ENCODE results near the gene PLCL1.

PLCL1 gene

DNA sequence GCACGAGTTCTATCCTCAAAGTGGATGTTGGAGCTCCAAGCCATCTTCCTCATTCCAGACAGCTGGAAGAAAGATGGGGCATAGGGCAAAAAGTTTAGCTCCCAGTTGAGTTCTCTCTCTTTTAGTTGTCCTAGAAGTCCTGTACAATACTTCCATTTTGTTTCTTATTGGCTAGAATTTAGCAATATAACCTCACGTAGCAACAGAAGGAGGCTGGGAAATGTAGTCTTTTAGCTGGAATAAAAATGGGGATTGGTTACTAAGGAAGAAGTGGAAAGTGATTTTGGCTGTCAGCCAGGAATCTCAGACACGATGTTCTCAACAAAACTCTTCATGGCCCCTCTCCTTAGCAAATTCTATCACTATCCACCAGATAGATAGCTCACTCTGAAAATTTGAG is 79.9 kb downstream of the PLCL1 start:
- DNase-seq (ENCODE audit: low read depth in 2 of 3, low spot score in 1 of 3): no peak

DNA sequence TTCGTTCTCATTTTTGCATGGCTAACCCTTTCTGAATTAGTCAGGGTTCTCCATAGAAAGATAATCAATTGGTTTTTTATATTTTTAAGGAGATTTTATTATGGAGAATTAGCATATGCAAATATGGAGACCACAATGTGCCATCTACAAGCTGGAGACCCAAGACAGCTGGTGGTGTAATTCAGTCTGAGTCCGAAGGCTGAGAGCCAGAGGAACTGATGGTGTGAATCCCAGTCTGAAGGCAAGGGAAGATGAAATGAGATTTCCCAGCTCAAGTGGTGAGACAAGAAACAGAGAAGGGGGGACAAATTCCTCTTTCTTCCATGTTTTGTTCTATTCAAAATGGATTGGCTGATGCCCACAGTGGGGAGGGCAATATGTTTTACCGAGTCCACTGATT is 80.7 kb downstream of the PLCL1 start:
- no peak for DNase-seq (ENCODE audit: low read depth in 2 of 3, low spot score in 1 of 3)

DNA sequence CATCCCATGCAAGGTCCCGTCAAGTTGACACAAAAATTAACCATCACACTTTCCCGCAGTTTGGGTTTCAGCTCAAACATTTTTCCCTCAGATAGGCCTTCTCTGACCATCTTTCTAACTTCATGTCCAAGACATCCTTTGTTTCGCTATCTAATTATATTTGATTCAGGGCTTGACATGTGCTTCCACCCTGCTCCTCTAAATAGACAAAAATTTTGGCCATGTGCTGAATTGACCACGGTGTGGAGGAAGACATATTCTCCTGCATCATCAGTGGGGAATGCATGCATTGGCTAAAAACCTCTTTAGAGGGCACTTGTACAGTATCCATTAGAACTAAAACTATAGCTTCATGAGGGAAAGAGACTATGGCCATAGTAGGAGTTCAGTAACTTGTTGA is 81.2 kb downstream of the PLCL1 start:
- no peak for DNase-seq (ENCODE audit: low read depth in 2 of 3, low spot score in 1 of 3)

DNA sequence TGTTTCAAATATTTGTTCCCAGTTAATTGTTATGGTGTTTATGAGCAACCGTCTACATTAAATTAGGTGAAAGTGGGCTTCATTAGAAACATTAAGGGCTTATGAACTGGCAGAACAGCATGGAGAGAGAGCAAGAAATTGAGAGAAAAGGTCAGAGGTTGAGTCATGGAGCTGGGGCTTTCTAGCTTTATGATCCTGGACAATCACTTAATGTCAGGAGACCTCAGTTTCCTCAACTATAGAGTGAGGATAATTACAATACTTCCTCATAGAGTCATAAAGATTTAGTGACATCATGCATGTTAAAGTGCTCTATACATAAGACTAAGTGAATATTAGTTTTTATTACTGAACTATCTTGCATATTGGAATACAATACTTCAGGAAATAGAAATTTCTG is 83.9 kb downstream of the PLCL1 start:
- DNase-seq (ENCODE audit: low read depth in 2 of 3, low spot score in 1 of 3): no peak

DNA sequence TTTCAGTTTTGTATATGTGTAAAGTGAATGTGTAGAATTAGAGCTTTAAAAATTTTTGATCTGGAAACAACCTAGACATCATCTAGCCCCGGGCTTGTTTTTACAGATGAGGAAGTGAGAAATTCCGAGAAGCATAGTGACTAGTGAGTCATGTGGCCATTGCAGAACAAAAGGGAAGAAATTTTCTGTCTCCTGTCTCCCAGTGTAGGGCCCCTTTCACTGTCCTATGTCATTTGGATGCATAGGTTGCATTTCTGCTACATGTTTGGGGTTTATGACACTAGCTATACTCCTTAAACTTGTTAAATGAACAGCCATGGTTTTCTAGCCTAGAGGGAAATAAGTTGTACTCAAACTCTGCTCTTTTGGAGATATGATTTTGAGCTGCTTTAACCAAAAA is 84.6 kb downstream of the PLCL1 start:
- DNase-seq (ENCODE audit: low read depth in 2 of 3, low spot score in 1 of 3): peak in 1 of 3 donors; percentile 11

DNA sequence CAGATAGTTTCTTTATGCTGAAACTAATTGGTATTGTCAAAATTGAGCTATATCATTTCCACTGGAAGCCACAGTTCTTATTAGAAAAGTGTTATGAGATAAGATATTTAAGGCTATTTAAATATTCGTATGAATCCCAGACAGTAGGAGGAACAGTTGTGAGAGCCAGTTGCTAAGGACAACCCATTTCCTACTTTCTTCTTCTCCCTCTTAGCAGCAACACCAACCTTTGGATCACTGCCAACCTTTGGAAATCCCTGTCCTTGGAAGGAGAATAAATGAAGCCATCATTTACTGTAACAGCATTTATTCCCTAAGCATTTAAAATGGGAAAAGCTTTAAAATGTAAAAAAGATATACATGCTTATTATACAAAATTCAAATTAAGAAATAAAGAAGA is 85.8 kb downstream of the PLCL1 start:
- DNase-seq (ENCODE audit: low read depth in 2 of 3, low spot score in 1 of 3): no peak

DNA sequence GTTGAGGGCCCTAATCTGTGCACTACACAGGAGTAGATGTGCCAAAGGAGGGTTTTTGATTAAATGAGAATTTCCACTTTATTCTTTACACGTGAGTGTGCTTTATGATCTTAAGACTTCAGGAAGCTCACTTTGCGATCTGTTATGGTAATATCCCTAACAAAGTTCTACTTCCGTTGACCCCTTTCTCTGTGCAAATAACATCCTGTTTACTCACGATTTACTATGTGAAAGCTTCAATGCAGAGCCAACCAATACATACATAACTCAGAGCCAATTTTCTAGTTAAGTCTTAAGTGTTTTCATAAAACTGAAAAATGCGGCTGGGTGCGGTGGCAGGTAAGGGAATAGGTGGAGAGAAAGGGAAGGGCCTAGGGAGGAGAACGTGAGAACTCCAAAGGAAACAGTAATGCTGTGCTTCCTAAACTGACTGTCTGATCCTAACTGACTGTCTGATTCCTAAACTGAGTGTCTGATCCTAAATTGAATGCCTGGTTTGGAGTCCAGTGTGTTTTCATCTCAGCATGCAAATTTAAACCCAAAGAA is 87.6 kb downstream of the PLCL1 start:
- no peak for DNase-seq (ENCODE audit: low read depth in 2 of 3, low spot score in 1 of 3)

DNA sequence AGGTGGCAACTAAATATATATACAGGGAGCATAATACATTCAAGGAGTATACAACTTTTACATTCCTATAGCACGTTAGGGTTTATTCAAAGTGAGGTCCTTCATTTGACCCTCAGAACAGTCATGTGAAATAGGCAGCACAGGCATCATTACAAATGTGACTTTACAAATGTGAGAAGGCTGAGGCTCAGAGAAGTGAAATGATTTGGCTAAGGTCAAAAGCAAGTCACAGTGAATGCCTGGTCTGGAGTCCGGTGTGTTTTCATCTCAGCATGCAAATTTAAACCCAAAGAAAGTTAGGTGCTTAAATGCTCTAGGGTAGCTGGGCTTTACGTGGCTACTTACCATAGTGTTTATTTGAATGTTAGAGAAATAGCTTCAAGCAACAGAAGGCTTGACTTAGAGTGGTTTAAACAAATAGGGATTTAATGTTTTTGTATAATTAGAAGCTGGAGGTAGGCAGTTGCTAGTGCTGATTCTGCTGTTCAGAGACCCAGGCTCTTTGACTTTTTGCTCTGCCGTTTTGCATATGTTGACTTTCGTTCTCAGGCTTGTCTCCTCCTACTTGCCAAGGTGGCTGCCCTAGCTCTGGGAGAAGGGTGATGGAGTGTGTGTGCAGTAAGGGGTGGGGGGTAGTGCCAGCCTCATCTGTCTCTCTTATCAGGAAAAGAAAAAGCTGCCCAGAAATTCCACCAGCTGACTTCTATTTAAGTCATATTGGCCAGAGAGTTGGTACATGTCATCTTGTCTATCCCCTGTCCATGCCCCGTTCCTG is 89.2 kb downstream of the PLCL1 start:
- no peak for DNase-seq (ENCODE audit: low read depth in 2 of 3, low spot score in 1 of 3)

DNA sequence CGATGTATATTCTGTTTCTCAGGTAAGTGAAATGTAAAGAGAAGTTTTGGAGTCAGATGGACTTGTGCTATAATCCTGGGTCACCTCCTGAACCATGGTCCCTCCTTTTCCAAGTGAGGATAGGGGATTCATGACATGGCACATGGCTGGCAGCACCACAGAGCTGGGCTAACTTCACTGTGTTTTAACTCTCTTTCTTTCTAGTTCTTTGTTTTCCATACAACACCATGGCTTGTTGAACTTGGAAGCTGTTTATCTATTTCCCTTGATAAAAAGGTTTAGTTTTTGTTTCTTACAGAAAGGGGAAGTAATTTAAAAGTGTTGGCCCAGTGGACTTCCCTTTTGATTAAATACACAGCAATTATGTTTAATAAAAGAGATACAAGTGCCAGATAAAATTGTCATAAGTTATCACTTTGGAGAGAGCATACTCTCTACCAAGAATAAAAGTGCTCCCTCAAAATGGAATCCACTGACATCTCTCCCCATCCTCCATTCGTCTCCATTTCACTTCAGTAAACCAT is 90.4 kb downstream of the PLCL1 start:
- DNase-seq (ENCODE audit: low read depth in 2 of 3, low spot score in 1 of 3): no peak

DNA sequence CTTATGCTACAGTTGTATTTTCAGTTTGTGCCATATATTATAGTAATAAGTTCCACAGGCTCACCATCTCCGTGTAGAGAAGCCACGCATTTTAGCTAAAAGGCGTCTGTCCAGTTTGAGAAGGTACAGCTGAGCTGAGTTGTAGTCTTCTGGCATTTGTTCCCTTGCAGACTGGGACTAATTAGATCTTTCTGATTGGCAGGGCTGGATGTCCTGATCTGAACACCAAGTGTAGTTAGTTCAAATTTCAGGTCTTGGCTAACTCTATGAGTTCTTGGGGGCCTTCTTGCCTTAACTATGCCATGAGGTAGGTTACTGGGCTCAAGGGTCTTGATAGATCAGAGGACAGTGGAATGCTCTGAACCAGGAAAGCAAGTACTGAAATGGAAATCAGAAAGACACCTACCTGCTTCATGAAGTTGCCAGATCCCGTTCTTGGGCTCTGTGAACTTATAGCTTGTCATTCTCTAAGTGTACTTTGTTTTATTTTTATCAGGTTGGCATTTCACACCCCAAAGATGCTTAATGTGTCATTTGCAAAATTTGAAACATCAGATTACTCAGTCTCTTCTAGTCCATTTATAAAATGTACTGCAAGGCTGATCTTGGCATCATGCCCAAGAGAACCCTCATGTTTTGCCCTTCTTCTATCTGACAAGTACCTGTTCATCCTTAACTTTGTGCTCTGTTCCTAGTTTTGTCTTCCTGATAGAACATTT is 93.7 kb downstream of the PLCL1 start:
- DNase-seq (ENCODE audit: low read depth in 2 of 3, low spot score in 1 of 3): no peak

DNA sequence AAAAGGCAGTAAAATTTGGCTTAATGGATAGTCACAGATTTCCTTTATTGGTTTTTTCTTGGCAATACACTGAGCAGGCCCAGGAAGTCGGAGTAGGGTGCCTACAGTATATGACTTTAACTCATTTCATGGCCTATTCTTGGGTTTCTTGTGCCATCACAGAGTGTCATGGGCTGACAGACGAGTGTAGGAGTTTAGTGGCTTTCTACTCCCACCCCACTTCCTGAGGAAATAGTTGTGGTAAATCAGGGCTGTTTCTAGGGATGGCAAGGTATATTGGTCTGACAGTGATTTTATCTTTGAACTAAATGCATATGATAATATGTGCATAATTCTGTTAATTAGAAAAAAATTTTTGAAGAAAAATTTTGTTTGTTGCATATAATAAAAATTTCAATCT is 100.1 kb downstream of the PLCL1 start:
- DNase-seq (ENCODE audit: low read depth in 2 of 3, low spot score in 1 of 3): no peak

DNA sequence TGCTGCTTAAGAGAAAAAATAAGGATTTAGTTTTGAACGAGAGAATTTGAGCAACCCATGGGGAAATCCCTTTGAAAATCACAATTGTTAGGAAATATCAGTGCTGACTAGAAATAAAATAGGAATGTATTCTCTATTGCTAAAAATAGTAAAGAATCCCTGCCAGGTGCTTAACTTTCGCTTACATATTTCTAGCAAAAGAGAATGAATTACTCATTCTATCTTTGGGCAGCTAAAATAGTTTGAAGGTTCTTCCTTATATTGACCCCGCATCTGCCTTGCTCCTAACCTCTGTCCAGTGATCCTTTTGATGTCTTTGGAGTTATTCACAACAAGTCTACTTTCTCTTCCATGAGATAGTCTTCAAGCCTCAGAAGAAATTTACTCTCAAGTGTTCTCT is 103.8 kb downstream of the PLCL1 start:
- DNase-seq (ENCODE audit: low read depth in 2 of 3, low spot score in 1 of 3): no peak

DNA sequence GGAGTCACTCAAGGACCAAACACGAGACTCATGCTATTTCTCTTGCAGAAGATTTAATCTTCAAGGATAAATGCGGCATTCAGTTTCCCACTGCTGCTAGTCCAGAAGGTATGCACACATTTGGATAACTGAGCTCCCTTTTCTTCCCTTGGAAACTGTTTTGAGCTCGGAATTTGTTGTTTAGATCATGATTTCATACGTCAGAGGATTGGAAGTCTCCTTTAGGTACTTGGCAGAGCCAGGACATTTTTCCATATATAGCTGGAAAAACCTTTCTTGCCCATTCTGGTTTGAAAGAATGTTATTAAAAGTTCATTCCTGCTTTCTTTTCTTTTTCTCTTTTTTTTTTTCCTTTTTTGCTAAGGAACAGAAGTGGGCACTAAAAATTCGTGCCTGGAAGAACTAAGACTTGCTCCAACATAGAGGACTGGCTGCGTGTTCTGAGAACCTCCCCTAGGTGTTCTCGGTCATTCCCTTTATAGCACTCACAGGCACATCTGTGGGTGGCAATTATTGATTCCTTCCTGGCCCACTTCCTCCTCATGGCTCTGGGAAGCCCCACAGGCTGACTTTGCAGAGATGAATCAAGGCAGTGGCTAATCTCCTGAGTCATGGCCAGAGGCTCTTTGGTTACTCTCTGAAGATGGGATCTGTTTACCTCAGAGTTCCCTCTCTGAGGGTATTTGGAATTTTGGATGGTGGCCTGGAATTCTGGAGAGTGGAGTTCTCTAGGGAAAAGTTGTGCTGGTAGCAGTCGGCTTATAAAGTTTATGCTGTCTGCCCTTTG is 104.8 kb downstream of the PLCL1 start:
- no peak for DNase-seq (ENCODE audit: low read depth in 2 of 3, low spot score in 1 of 3)

DNA sequence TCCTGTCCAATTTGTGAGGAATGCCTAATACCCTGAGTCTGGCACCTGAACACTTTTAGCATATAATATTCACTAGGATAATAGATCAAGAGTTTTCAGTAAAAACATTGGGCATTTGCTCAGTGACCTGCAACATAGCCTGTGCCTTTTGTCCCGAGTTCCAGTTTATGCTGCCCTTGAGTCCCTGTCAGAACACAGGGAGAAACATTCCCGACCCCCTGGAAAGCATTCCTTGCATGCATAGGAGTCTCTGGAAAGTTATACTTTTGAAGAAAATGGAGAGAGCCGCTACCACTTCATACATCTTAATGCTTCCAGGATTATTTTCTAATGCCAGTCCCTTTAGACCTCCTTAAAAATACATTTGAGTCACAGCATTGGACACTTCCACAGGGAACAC is 107.3 kb downstream of the PLCL1 start:
- no peak for DNase-seq (ENCODE audit: low read depth in 2 of 3, low spot score in 1 of 3)

DNA sequence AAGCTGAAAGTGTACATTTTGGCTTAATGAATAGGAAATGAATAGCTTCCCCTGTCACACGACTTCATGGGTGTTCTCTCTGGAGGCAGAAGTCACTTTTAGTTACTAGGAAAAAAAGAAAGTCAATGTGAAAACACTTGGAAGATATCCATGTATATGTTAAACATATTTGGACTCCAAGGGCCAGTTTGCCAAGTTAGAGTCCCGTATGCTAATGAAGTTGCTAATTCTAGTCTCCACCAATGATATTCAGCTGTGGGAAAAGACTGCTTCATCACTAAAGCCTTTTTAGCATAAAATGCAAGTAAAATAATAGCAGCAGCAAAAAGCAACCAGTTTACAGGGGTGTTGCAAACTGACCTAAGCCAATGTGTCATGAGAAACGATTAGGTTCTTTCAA is 108.7 kb downstream of the PLCL1 start:
- DNase-seq (ENCODE audit: low read depth in 2 of 3, low spot score in 1 of 3): no peak

DNA sequence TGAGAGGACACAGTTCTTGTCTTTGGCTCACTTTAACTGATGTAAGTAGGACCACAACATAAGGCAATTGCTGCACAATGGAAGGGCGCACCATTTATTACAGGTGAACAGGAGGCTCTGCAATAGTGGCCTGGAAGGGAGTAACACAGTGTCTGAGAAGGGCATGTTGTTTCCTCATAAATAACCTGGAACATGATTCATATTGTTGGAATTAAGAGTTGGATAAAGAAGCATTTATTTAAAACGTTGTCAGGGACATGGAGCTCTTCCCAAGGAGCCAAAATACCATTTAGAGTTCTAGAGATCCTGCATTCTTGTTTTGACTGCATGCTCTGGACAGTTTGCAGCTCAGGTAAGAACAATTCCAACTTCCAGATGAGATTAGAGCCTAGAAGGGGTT is 110.4 kb downstream of the PLCL1 start:
- no peak for DNase-seq (ENCODE audit: low read depth in 2 of 3, low spot score in 1 of 3)

DNA sequence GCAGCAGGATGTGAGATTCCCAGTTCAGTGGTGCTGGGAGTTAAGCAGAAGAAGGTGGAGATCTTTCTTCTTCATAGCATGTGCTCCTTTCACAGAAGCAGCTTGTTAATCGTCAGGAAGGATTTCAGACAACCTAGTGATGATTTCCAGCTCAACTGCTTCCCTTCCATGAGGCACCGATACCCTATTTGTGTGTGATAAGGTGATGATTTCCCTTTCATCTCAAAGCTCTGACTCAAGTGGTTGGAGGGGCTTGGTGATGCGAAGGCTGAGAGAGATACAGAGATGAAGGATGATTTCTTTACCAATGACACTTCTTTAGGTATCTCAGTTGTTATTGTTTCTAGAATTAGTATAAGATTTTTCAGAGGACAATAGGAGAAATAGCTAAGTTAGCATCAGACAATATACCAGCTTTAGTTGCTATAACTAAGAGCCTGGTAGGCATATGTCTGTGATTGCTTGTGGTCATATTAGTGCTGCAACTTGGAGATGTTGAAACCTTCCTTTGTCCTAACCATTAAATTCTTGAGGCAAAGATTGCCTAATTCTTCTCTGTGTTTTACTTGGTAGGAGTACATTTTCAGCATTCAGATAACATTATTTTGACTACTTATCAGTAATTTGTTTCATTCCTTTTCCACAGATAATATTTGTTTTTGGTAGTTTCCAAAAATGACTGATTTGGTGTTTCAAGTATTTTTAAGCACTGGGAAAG is 111.3 kb downstream of the PLCL1 start:
- no peak for DNase-seq (ENCODE audit: low read depth in 2 of 3, low spot score in 1 of 3)

DNA sequence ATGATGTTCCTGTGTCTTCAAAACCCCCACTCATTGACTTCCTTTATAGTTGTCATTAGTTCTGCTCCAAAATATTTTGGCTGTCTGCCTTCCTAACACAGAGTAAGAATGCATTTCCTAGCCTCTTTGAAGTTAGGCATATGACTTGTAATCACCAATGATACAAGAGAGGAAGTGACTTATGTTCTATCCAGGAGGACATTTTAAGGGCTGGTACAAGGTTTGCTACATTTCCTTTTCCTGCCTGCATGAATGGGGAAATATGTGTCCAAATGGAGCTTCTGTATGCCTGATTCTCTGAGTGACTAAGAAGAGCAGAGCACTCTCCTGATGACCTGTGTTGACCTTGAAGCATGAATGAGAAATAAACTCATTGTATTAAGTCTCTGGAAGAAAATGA is 115.1 kb downstream of the PLCL1 start:
- no peak for DNase-seq (ENCODE audit: low read depth in 2 of 3, low spot score in 1 of 3)

DNA sequence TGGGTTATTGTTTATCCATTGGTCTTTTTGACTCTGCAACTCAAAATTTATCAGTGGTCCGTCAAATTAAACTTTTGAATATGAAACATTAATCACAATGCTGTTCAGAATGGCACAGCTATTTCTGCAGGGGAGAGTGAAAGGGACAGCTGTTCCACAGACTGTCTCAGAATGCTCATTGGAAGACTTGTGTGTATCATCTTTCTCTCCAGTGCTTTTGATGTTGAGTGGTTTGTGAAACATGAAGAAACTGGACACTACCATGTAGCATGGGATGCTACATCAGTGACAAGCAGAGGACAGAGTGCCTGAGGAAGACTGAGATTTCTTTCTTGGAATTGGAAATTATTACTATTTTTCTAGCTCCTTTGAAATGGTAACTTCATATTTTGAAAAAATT is 115.7 kb downstream of the PLCL1 start:
- DNase-seq (ENCODE audit: low read depth in 2 of 3, low spot score in 1 of 3): no peak

DNA sequence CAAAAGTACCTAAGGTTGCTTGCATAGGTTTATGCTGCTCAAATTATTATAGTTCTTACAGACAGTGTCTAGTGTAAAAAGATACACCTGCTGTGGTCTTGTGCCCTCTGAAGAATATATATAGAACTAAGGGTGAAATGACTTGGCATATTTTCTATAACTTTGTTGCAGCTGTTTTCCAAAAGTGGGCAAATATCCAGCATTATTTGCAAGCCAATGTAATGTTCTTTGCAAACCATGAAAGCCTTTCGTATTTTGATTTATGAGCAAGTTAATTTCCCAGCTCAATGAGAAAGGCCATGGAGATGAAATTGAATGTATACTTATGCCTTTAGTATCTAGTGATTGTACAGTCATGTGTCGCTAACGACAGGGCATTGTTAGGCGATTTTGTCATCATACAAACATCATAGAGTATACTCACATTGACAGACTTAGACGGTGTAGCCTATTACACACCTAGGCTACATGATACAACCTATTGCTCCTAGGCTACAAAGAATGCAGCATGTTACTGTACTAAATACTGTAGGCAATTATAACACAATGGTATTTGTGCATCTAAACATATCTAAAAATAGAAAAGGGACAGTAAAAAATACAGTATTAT is 116.3 kb downstream of the PLCL1 start:
- no peak for DNase-seq (ENCODE audit: low read depth in 2 of 3, low spot score in 1 of 3)

DNA sequence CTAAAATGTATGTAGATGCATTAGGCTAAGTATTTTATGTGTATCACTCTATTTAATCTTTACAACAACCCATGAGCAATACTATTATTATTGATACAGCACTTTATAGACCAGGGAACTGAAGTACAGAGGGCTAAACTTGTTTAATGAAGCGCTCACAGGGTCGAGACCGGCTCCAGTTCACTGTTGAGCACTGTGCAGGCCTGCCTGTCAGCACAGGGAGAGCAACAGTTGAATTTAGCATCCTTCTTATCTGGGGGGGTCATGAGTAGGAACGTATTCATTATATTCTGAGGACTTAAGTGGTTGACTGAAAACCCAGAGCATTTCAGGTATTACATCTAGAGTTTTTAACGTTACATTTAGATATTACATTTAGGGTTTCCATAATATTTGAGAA is 120.1 kb downstream of the PLCL1 start:
- DNase-seq (ENCODE audit: low read depth in 2 of 3, low spot score in 1 of 3): no peak
